ENCODE measurements around the gene ABTB1. TPM values are rescaled to one million over a fixed set of nuclear protein-coding genes. Genes with fewer than 3 reads are reported as not detected.

ABTB1 gene
- polyA plus RNA-seq, 1 of the 3 experiments (the other 2 are of a cell fraction), result 30.8 TPM

DNA sequence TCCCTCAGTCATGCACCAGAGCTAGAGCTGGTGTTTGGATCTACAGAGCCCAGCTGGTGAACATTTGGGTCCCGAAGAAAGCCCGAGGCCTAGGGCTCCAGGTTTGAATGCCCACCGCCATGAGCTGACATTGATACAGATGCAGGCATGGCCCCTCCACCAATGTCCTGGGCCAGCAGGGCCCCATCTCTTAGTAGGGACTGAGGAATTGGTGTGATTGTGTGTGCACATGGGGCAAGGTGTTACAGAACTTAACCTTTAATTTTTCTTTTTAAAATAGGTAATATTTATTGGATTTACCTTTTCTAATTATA is 32.8 kb upstream of the ABTB1 start (continued):
- TF ChIP-seq, protein P1, sequence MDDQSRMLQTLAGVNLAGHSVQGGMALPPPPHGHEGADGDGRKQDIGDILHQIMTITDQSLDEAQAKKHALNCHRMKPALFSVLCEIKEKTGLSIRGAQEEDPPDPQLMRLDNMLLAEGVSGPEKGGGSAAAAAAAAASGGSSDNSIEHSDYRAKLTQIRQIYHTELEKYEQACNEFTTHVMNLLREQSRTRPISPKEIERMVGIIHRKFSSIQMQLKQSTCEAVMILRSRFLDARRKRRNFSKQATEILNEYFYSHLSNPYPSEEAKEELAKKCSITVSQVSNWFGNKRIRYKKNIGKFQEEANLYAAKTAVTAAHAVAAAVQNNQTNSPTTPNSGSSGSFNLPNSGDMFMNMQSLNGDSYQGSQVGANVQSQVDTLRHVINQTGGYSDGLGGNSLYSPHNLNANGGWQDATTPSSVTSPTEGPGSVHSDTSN (IDR thresholded peaks at IDR 0.05), result no peak
- TF ChIP-seq TAF1 (IDR thresholded peaks at IDR 0.05; ENCODE audit: borderline replicate concordance, low read depth, low read length), result no peak
- no peak for TF ChIP-seq FOSL2 (IDR thresholded peaks at IDR 0.05; ENCODE audit: borderline replicate concordance, low read depth)
- no peak for TF ChIP-seq POLR2AphosphoS5 (IDR thresholded peaks at IDR 0.05; ENCODE audit: low read depth, low read length)
- no peak for TF ChIP-seq SIN3A (IDR thresholded peaks at IDR 0.05; ENCODE audit: borderline replicate concordance, low read depth, low read length)
- no peak for TF ChIP-seq EP300 (IDR thresholded peaks at IDR 0.05; ENCODE audit: borderline replicate concordance in 1 of 2, low read depth in 1 of 2, low read length in 1 of 2)
- no peak for TF ChIP-seq RFX5 (IDR thresholded peaks at IDR 0.05; ENCODE audit: low read length)
- TF ChIP-seq NFIC (IDR thresholded peaks at IDR 0.05; ENCODE audit: borderline replicate concordance), result no peak

DNA sequence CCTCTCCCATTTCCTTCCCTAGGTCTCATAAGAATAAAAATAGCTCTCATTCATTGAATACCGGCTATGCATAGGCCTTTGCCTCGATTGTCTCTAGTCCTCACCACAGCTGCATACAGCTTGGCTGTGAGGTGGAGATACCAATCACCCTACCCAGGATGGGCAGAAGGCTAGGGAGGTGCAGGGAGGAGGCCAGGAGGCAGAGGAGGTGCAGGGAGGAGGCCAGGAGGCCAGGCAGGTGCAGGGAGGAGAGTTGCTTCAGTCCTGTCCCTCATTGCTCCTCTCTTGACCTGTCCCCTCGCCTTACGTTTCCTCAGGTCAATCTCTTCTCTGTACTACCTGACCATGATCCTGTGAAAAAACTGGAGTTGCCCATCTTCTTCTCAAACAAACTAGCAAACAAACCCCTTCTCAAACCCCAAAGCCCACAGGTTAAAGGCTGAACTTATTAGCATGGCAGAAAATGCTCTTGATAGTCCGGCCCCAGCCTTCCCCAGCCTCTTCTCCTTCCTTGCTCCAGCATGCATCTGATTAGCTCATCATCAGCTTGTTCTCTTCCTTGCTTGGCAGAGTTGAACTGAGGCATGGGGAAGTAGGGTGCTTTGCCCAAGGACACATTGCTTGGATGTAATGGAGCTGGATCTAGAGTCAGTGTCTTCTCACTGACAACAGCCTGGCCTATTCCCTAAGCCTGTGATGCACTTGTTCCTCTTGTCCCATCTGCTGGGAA is 27.9 kb upstream of the ABTB1 start:
- ChIA-PET POLR2A (no interaction called here), CTCF (interaction anchor here (0.9 to 1.2 kb wide), 3 partner anchors 44 to 315 kb away, joined by 3 to 4 read pairs (median 3); no protein-coding TSS in a partner anchor)

More for the DNA sequence above, 27.9 kb upstream of the ABTB1 start:
- WGBS (ENCODE audit: low lambda C conversion rate), result 95% methylated on average over 5 of the region's 5 CpGs
- H3K27ac ChIP-seq (ENCODE audit: low read depth in 2 of 2, low read length in 1 of 2), result no peak overlapping the region
- no peak for TF ChIP-seq TAF1 (IDR thresholded peaks at IDR 0.05; ENCODE audit: borderline replicate concordance, low read depth, low read length)
- no peak for TF ChIP-seq RXRA (IDR thresholded peaks at IDR 0.05; ENCODE audit: borderline replicate concordance, low read depth)
- TF ChIP-seq USF1 (IDR thresholded peaks at IDR 0.05; ENCODE audit: borderline replicate concordance, low read depth), result no peak
- no peak for TF ChIP-seq SMC3 (IDR thresholded peaks at IDR 0.05; ENCODE audit: low read depth, low read length)
- TF ChIP-seq USF2 (IDR thresholded peaks at IDR 0.05; ENCODE audit: borderline replicate concordance, low read depth, low read length), result no peak
- TF ChIP-seq NRF1 (IDR thresholded peaks at IDR 0.05; ENCODE audit: low read depth, low read length), result no peak
- no peak for TF ChIP-seq GATA2 (CRISPR knock-in tag; IDR thresholded peaks at IDR 0.05)
- TF ChIP-seq FOXM1 (IDR thresholded peaks at IDR 0.05; ENCODE audit: low read depth), result no peak
- H3F3A ChIP-seq (replicated peaks; ENCODE audit: insufficient read depth), result no peaks in the 10 kb centered on the region
- DNase-seq, result no peak
- no peaks in the 10 kb centered on the region for H3K36me3 ChIP-seq (replicated peaks in 1 of 2; ENCODE audit: control insufficient read depth in 1 of 2, insufficient read depth in 2 of 2, low read length in 1 of 2)
- H3K9me2 ChIP-seq, result no peaks in the 10 kb centered on the region
- no peak overlapping the region for H2AFZ ChIP-seq (ENCODE audit: low read depth)
- no peak overlapping the region for H3K4me2 ChIP-seq
- H3K9ac ChIP-seq, result no peak overlapping the region
- H3K79me2 ChIP-seq (ENCODE audit: insufficient read depth), result no peaks in the 10 kb centered on the region
- no peaks in the 10 kb centered on the region for H4K20me1 ChIP-seq (ENCODE audit: insufficient read depth)
- H3K4me1 ChIP-seq (ENCODE audit: control insufficient read depth in 1 of 2, insufficient read depth in 2 of 2, low read depth in 1 of 2, low read length in 1 of 2), result peaks cover 0 to 25% of the 10 kb centered on the region in 2 experiments; a peak in 2 of 4 replicates
- no peak overlapping the region for H3K4me3 ChIP-seq (ENCODE audit: low read depth in 2 of 2, low read length in 1 of 2)
- H3K9me3 ChIP-seq, result no peaks in the 10 kb centered on the region
- H3K27me3 ChIP-seq (ENCODE audit: insufficient read depth), result no peaks in the 10 kb centered on the region
